HG02588 (cell line): ENCODE data around the gene RIPK1.
A peak's percentile ranks its signal among the peaks of the same experiment; 100 is the strongest.
"Not testable (repeated sequence)": the region's sequence is repeated elsewhere in the genome, so short reads cannot be mapped to it uniquely, and the experiment has no call there.

ENCODE experiments used
- ATAC-seq: cut with Tn5 transposase; IDR thresholded peaks from one replicate; pipeline ENCODE4 v1.9.1; 2021; ENCODE audit warnings: mild to moderate bottlenecking, moderate library complexity; ENCODE audit not compliant: unreplicated experiment

RIPK1 gene

GRCh38 chr6:3133515-3133914, 65.2 kb downstream of the RIPK1 start:
- ATAC-seq: no peak

GRCh38 chr6:3135668-3136291, 67.5 kb downstream of the RIPK1 start:
- no peak for ATAC-seq

GRCh38 chr6:3136292-3137011, 68.2 kb downstream of the RIPK1 start:
- no peak for ATAC-seq

GRCh38 chr6:3137057-3137777, 68.9 kb downstream of the RIPK1 start:
- ATAC-seq: no peak

GRCh38 chr6:3137873-3138272, 69.6 kb downstream of the RIPK1 start:
- not testable (repeated sequence) for ATAC-seq

GRCh38 chr6:3138341-3138740, 70.0 kb downstream of the RIPK1 start:
- no peak for ATAC-seq

- ATAC-seq: no peak
Measured at GRCh38 chr6:3139090-3139903, 71.0 kb downstream of the RIPK1 start.

GRCh38 chr6:3140201-3140600, 71.9 kb downstream of the RIPK1 start:
- no peak for ATAC-seq

- no peak for ATAC-seq
Measured at GRCh38 chr6:3142536-3142935, 74.2 kb downstream of the RIPK1 start.

- no peak for ATAC-seq
Measured at GRCh38 chr6:3143158-3143557, 74.9 kb downstream of the RIPK1 start.

GRCh38 chr6:3144571-3144970, 76.3 kb downstream of the RIPK1 start:
- no peak for ATAC-seq

- ATAC-seq: no peak
Measured at GRCh38 chr6:3147914-3148757, 79.8 kb downstream of the RIPK1 start.

GRCh38 chr6:3151691-3152090, 83.4 kb downstream of the RIPK1 start:
- no peak for ATAC-seq

- ATAC-seq: no peak
Measured at GRCh38 chr6:3152689-3153088, 84.4 kb downstream of the RIPK1 start.

- ATAC-seq: not testable (repeated sequence)
Measured at GRCh38 chr6:3155416-3155815, 87.1 kb downstream of the RIPK1 start.

- ATAC-seq: not testable (repeated sequence)
Measured at GRCh38 chr6:3156184-3157130, 88.2 kb downstream of the RIPK1 start.

- peak; percentile 83 for ATAC-seq
Measured at GRCh38 chr6:3157131-3157933, 89.0 kb downstream of the RIPK1 start, which contains the start of gene TUBB2A. Gene TUBB2A (minus strand): TSS chr6:3157544. CDS start chr6:3157463, 81 bp downstream.
